NCI-H82 treated with DMSO at 0.1 percent for 48 hours (cell line): ENCODE measurements around the gene PTCH1.

Experiments
- DNase-seq: peaks from one replicate; lab custom pipeline; 2025; ENCODE audit not compliant: unreplicated experiment; lab: John Stamatoyannopoulos, UW

The PTCH1 gene

DNA sequence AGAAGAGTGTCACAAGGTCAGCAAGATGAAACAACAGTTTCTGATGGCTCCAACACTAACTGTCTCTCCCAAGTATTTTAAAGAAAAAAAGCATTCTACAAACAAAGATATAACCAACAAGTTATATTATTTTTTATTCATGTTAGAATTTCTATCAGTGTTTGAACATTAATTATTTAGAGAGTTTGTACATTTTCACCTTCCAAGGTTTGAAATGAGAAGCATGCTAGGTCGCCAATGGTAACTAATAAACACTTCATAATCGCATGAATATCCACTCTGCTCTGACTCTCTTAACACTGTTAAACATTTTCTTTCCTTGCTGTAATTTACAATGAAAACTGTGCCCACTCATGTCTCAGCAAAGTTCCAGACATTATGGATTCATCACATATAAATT, 73.5 kb downstream of the PTCH1 start:
- DNase-seq, result no peak

DNA sequence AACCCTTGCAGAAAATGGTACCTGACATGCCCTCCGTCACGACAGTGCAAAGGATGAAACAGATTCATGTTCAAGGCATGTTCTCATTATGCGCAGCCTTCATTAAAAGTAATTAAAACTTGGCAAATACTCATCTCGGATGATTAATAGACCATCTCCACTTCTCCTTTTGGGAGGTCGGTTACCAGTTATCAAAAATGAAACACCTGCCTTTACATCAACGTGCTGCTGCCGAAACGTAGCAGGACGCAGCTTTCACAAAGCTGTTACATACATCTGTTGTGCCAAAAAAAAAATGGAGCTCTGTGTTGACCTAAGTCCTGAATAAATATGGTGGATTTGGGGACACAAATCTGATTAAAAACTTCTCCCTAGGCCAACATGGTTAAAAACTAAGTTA, 75.7 kb downstream of the PTCH1 start:
- no peak for DNase-seq

DNA sequence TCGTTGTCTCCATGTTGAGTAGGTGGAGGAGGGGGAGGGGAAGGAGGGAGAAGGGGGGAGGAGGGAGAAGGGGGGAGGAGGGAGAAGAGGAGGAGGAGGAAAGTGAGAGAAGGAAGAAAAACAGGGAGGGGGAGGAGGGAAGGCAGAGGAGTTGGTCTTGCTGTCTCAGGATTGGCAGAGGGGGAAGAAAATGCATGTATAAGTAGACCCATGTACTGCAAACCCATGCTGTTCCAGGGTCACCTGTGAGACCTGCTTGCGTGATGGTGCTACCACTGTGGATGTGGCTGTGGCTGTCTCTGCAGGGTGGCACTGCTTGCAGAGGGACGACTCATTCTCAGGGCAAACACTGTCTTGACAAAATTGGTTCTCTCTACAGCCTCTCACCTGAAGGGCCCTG, 76.3 kb downstream of the PTCH1 start:
- no peak for DNase-seq

DNA sequence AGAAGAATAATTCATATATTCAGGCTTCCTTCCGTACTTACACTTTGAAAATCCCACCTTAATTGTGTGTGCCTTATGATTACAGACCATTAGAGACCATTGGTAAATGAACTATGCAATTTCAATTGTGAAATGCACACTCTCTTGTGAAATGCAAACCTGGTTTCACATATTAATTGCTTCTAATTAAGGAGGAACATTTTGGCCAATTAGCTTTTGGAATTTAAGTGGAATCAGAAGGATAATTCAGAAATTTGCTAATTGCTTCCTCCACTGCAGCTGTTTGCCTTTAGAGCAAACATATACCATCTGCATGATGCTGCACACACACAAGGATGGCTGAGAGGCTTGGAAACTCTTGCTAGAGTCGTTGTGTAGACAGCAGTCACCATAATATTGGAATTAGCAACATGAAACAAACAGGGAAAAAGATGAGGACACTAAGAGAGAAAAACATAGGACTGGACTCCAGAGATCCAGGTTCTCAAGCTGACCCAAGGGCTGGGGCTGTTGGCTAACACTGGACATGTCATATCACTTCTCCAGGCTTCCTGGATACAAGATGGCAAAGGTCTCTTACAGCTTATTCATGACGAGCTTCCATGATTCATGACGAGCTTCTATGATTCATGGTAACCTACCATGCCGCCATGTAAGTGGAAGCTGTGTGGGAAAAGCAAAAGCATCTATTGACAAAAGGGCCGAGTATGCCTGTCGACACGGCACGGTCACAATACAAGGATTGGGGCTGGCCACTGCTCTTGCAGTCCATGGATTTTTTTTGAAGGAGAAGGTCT, 78.0 kb downstream of the PTCH1 start:
- no peak for DNase-seq

DNA sequence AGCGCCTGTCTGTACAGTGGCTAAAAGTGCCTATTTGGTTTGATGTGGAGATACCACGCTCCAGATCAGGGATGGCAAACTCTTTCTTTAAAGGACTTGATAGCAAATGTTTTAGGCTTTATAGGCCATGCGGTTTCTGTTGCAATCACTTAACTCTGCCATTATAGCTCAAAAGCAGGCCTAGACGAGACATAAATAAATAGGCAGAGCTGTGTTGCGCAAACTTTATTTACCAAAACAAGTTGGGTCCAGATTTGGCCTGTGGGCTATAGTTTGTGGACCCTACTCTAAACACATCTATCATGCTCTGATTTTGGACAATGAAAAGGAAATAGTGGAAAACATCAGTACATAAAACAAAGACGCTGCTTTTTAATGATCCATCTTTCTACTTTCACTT, 79.2 kb downstream of the PTCH1 start:
- DNase-seq, result no peak

DNA sequence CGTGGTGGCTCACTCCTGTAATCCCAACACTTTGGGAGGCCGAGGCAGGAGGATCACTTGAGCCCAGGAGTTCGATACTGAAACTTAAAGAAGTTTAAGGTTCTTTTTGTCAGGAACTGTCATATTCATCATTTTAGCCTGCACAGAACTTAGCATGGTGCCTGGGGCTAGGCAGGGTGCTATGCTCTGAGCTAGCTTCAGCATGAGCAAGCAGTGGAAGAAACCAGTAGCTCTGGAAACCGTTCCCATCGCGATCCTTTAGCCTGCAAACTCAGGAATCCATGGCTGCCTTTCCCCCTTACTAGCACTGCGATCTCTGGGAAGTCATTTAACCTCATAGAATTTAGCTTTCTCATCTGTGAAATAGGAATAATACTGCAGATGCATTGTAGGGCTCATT, 80.4 kb downstream of the PTCH1 start:
- DNase-seq, result no peak

DNA sequence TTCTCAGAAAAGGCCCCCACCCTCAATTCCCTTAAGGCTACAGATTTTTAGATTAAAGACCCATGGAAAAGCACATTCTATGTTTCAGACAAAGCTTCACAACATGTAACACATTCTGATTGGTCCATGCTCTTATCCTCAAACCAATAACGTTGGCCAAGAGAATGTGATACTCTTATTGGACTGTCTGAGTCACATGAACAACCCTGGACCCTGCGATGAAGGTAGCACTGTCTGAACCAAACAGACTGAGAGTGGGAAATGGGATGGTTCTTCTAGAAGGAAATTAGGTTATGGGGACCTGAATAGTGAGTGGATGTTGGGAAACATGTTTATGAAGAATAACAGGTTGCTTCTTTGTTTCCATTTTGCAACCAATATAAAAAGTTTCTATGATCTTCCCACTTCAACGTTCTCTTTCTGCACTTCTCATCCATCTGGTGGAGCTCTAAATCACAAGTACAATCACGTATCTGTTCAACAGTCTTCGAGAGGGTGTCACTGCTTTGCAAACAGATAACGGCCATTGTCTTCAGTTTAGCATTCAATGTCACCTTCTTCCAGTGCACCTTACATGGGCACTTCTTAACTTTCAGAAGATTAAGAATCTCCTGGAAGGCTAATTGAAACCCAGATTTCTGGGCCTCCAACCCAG, 81.6 kb downstream of the PTCH1 start:
- DNase-seq, result no peak

DNA sequence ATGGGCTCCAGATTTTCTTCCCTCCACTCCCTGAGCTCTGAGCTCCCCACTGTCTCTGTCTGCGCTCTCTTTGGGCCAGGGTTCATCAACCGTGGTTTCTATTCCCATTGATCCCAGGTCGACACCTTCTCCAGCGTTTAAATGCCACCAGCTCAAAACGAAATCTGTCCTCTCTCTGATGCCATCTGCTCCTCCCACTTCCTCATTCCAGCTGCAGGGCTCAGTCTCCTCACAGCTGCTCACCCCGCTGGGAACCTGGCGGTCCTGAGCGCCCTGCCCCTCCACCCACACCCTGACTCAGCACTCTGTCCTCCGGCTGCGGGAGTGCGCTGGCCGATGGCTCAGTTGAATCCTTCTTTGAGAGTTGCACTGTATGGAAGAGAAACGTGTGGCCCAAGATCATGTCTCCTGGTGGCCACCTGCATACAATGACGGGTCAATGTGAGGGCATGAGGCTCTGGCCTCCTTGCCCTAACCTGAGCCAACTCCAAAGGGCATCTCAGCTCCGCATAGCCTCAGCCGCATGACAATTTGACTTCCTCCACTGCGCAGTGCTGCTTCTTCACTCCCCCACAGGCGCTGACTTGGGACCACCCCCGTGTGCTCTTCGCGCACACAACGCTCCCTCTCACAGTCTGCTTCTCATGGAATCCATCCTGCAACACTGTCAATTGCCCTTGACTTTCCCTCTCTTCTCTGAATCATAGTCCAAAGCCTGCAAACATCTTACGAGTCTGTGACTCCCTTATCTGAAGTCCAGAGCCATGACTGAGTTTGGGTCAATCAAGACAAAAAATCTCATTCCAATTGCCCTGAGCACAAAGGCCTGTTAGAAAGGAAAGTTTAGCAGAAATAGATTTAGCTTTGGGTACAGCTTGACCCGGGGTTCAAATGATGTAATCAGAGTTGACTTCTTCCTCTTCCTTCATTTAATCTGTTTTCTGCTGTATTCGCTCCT, 82.4 kb downstream of the PTCH1 start:
- DNase-seq, result no peak

DNA sequence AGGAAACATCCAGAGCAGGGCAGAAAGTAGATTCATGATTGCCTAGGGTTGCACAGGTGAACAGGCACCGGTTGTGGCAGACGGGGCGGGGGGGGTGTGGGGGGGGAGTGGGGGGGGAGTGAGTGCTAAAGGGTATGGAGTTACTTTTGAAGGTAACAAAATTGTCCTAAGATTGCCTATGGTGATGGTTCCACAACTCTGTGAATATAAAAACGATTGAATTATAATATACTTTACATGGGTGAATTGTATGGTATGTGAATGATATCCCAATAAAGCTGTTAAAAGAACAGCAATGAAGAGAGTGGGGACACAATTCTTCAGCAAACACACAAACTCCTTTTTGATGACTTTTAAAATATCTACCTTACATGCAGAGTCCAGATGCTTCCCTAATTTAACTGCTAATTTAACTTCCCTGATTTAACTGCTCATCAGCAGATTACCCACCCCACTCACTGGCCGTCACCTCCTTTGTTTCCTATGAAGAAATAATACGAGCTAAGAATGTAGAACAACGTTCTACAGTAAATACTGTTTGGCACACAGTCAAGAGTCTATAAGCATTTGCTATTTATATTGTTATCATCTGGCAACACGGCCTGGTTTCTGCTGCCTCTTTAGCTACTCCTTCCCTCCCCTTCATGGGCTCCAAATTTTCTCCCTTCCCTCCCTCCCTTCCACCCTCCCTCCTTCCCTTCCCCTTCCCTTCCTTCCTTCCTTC, 83.5 kb downstream of the PTCH1 start:
- DNase-seq, result no peak

DNA sequence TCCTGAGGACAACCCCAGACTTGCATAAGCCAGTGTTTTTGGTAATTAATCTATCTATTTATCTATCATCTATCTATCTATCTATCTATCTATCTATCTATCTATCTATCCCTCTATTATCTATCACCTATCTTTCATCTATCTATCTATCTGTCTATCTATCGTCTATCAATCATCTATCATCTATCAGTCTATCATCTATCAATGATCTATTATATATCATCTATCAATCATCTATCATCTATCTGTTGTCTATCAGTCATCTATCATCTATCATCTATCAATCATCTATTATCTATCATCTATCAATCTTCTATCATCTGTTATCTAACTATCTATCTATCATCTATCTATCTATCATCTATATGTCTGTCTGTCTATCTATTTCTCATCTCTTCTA, 85.5 kb downstream of the PTCH1 start:
- DNase-seq, result no peak

DNA sequence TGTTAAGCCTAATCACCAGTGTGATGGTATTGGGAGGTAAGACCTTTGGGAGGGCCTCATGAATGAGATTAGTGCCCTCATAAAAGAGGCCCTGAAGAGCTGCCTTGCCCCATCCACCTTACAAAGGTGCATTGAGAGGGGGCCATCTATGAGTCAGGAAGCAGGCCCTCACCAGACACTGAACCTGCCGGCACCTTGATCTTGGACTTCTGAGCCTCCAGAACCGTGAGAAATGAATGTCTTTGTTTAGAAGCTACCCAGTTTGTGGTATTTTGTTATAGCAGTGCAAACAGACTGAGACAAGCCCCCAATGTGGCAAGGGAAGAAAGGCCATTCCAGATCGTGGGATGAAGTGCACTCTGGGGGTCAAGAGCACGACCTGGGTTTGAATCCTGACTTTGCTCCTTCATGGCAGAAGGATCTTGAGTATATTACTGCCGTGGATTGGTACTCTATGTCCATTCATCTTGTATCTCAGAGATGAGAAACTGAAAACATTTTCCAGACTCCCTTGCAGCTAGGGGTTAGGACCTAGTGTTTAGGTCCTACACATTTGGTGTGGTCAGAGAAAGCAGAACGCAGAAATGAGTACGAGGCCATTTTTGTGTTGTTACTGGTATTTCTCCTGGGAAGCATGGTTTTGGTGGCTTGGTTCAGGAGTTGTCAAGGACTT, 86.7 kb downstream of the PTCH1 start:
- no peak for DNase-seq

DNA sequence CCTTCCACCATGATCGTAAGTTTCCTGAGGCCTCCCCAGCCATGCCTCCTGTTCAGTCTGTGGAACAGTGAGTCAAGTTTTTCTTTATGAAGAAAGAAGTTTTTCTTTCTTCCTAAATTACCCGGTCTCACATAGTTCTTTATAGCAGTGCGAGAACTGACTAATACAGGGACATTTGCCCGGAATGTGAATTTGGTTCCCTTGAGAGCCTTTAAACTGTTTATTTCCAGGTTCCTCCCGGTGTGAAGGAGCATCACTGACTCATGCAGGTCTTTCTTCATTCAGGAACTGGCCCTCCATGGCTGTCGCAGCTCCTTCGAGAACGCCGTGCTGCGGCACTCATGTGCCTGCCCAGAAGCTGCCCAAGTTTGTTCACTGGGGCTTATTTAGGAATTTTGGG, 87.7 kb downstream of the PTCH1 start:
- DNase-seq, result no peak

DNA sequence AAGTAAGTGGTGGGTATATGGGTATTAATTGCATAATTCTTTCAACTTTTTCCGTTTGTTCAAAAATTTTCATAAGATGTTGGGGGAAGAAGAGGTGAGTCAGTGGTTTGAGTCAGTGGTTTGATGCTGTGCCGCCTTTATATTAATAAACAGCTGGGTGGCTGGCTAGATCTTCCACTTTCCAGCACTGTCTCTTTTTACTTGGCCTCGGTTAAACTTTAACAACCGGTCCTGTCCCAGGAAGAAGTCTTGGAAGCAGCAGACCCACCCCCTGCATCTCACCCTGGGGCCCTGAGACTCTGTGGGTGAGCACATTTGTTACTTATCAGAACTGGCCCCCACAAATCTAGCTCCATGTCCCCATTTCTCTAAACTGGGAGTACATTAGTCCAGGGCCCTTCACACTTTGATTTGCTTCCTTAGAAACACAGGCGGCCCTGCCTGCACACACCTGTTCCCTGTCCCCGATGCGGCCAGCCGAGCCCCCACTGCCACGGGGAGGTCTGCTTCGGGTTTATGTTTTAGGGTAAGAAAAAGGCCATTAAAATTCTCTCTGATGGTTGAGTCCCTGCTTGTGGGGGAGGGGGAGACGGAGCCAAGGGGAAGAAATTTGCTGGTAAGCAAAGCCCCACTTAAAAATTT, 90.7 kb downstream of the PTCH1 start:
- DNase-seq, result no peak

DNA sequence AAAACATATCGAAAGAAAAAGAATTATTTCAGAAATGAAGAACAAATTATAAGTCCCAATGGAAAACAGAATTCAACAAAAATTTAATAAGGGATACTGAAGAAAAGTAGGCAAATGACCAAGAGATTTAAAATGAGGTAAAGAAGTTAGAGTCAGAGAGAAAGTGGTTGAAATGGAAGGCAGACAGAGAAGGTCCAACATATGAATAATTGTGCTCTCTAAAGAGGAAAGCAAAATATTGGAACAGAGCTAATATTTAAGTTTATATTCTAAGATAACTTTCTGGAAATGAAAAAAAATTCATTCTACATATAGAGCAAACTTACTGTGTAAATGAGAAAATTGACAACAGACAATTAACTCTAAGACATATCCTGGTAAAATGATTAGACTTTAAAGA, 94.1 kb downstream of the PTCH1 start:
- no peak for DNase-seq

DNA sequence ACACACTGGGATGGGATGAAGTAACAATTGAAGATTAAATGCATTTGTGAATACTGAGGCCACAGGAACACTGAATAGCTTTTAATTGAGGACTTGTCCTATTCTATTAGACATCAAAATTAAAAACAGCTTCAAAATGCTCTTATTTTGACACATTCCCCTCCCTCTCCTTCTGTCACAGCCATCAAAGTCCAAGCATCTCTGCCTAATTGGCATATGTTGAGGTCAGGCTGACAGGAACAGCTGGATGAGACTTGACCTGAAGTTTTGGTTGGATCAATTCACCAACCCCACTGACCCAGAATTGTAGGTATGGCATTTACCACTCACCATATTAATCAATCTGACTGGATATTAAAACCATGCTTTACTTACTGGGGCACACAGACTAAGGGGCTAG, 96.3 kb downstream of the PTCH1 start:
- no peak for DNase-seq

DNA sequence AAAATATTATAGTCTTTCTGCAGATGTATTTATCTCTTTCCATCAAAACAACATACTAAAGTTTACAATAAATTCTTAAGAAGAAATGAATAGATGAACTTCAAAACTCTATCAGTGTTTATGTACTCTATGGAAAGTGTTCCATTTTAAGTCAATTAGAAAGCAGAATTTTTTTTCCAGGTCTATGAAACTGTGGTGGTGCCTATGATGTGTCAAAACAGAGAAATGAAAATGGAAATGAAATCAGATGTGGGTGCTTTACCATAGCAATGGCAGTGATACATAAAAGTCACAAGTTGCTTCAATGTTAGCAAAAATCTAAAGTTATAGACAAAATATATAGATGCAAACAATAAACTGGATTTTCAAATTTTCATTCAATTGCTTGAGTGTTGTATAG, 97.3 kb downstream of the PTCH1 start:
- no peak for DNase-seq

DNA sequence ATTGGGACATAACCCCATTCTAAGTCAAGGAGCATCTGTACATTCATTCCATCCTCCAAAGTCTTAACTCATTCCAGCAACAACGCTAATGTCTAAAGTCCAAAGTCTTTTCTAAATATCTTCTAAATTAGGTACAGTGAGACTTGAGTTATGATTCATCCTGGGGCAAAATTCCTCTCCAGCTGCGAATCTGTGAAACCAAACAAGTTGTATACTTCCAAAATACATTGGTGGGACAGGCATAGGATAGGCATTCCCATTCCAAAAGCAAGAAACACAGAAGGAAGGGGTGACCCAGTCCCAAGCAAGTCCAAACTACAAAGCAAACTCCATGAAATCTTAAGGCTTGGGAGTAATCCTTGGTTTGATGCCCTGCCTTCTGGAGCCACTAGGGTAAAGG, 101.6 kb downstream of the PTCH1 start:
- no peak for DNase-seq

DNA sequence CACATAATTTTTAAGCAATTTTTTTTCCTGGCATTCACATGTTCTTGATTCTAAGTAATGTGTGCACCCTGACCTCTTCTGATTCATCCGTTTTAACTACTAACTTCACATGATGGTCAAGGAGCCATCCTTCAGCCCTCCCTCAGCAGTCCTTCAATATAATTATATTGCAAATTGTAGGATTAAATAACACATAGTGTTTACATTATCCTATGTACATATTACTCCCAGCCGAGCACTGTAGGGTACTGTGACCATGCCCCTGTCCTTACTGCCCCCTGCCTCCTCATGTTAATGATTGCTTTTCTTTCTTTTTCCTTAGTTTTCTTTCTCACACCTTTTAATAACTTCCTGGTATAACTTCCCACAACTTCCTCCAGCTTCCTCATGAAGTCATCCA, 103.0 kb downstream of the PTCH1 start:
- DNase-seq, result no peak

DNA sequence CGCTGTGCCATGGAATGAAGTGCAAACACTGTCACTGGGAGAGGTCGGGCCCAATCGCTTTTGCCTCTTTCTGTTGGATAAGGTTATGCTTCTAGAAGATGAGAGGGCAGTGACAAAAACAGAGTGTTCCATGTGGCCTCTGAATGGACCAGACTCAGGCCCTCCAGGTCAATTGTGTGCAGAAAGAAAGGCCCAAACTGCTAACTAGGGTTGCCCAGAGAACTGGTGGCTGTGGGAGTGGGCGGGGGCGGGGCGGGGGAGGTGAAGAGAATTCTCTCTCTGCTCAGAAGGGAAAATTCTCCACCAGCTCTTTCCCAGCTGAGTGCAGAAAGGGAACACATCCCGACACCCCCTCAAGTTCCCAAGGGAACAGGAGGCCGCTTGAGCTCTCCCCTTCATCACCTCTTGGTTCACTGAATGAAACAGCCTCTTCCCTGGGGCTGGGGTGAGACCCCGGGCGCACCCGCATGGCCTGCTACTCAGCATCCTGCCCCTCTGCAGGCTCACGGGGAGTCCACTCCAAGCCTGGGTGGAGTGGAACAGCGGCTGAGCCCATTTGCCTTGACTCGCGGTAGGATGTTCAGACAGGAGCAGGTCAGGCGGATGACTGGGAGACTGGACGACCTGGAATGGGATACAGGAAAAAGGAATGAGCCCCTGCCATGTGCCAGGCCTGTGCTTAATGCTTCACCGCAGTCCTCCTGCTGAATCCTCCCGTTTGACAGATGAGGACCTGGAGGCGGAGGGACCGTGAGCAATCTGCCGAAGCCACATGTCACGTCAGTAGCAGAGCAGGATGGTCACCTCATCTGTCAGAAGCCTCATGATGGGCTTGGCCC, 105.5 kb downstream of the PTCH1 start:
- no peak for DNase-seq
